ENCODE data around the gene TRIO.

TRIO gene

DNA sequence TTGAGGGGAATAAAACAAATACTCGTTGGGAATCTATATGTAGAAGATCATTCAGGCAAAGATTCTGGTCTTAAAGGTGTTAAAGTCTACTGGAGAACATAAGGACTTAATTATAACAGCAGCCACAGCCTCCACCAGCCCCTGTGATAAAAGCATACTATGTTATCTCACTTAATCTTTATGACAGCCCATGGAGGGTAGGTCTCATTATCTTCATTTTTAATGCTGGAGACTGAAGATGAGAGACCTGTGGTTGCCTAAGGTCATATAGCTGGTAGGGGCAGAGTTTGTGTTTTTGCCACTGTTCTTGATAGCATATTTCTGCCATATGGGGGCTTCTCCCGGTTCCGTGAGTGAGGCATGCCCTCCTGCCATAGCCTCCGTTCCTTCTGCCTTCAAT, 88.7 kb downstream of the TRIO start:
- Histone ChIP-seq H3K27ac (no peak overlapping the region), H3K9ac (ENCODE audit: insufficient read length) (no peak overlapping the region), H3K36me3 (ENCODE audit: insufficient read depth, low read length) (no peaks in the 10 kb centered on the region), H3K9me3 (ENCODE audit: low read depth, low read length) (no peaks in the 10 kb centered on the region), H3K4me3 (no peak overlapping the region)
- no peak for DNase-seq (ENCODE audit: low read depth, low spot score)
- no peak for TF ChIP-seq FOXP2 (optimal IDR thresholded peaks at IDR 0.05; ENCODE audit: control extremely low read depth, extremely low read length, insufficient read depth)
- no peak for TF ChIP-seq EZH2 (IDR thresholded peaks at IDR 0.05)
- no peak for TF ChIP-seq POLR2AphosphoS5 (IDR thresholded peaks at IDR 0.05; ENCODE audit: borderline replicate concordance, low read depth, low read length)

DNA sequence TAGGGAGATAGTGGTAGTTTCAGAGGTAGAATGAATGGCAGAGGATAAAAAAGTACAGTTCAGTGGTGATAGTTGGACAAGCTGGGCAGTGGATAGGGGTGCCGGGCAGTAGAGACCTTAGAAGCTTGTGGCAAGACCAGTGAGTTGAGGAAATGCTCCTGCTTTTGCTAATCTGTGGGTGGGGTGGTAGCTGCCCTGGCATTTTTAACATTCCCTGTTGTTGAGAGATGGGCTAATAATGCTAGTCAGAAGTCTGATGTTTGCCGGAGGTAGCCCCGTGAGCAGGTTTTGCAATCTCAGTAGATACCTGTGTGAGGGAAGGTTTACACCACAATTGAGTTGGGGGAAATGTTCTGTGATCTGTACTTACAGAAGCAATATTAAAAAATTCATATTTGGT, 91.1 kb downstream of the TRIO start:
- no peak overlapping the region for H3K4me3 ChIP-seq
- H3K9ac ChIP-seq (ENCODE audit: insufficient read length): no peak overlapping the region
- no peak for TF ChIP-seq FOXP2 (optimal IDR thresholded peaks at IDR 0.05; ENCODE audit: control extremely low read depth, extremely low read length, insufficient read depth)
- TF ChIP-seq POLR2AphosphoS5 (IDR thresholded peaks at IDR 0.05; ENCODE audit: borderline replicate concordance, low read depth, low read length): no peak
- no peak for TF ChIP-seq EZH2 (IDR thresholded peaks at IDR 0.05)
- no peaks in the 10 kb centered on the region for H3K9me3 ChIP-seq (ENCODE audit: low read depth, low read length)
- no peaks in the 10 kb centered on the region for H3K36me3 ChIP-seq (ENCODE audit: insufficient read depth, low read length)
- DNase-seq (ENCODE audit: low read depth, low spot score): no peak
- H3K27ac ChIP-seq: no peak overlapping the region

- Histone ChIP-seq H3K4me3 (no peak overlapping the region), H3K27ac (peak overlapping the region; percentile 35; the same call in 1 of the 2 replicates)
- TF ChIP-seq FOXP2 (optimal IDR thresholded peaks at IDR 0.05; ENCODE audit: control extremely low read depth, extremely low read length, insufficient read depth) (no peak), EZH2 (IDR thresholded peaks at IDR 0.05) (no peak), POLR2AphosphoS5 (IDR thresholded peaks at IDR 0.05; ENCODE audit: borderline replicate concordance, low read depth, low read length) (no peak)
Observed at GRCh38 chr5:14235872-14236271, 92.7 kb downstream of the TRIO start.

DNA sequence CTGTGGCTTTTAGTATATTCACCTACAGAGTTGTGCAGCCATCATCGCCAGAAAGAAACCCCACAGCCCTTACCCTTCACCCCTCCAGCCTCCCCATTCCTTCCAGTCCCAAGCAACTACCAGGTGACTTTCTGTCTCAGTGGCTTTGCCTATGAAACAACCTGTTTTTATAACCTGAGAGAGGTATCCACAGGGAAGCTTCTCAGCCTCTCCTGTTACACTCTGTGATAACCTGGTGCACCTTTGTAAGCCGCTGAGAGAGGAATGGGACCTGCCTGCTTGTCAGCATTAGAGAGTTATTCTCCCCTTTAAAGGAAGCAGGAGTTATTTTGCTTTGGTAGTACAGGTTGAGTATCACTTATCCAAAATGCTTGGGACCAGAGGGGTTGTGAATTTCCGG, 93.6 kb downstream of the TRIO start:
- DNase-seq (ENCODE audit: low read depth, low spot score): no peak
- H3K36me3 ChIP-seq (ENCODE audit: insufficient read depth, low read length): no peaks in the 10 kb centered on the region
- H3K27ac ChIP-seq: no peak overlapping the region; the same call in 1 of the 2 replicates
- TF ChIP-seq POLR2AphosphoS5 (IDR thresholded peaks at IDR 0.05; ENCODE audit: borderline replicate concordance, low read depth, low read length) (no peak), FOXP2 (optimal IDR thresholded peaks at IDR 0.05; ENCODE audit: control extremely low read depth, extremely low read length, insufficient read depth) (no peak), EZH2 (IDR thresholded peaks at IDR 0.05) (no peak)
- H3K4me3 ChIP-seq: no peak overlapping the region
- no peaks in the 10 kb centered on the region for H3K9me3 ChIP-seq (ENCODE audit: low read depth, low read length)
- H3K9ac ChIP-seq (ENCODE audit: insufficient read length): no peak overlapping the region

More at GRCh38 chr5:14235872-14236271, 92.7 kb downstream of the TRIO start:
- DNase-seq (ENCODE audit: low read depth, low spot score): no peak
- Histone ChIP-seq H3K36me3 (ENCODE audit: insufficient read depth, low read length) (no peaks in the 10 kb centered on the region), H3K9ac (ENCODE audit: insufficient read length) (no peak overlapping the region), H3K9me3 (ENCODE audit: low read depth, low read length) (no peaks in the 10 kb centered on the region)

- no peaks in the 10 kb centered on the region for H3K36me3 ChIP-seq (ENCODE audit: insufficient read depth, low read length)
- peak overlapping the region; percentile 70 for H3K27ac ChIP-seq
Observed at GRCh38 chr5:14237317-14238086, 94.4 kb downstream of the TRIO start.

DNA sequence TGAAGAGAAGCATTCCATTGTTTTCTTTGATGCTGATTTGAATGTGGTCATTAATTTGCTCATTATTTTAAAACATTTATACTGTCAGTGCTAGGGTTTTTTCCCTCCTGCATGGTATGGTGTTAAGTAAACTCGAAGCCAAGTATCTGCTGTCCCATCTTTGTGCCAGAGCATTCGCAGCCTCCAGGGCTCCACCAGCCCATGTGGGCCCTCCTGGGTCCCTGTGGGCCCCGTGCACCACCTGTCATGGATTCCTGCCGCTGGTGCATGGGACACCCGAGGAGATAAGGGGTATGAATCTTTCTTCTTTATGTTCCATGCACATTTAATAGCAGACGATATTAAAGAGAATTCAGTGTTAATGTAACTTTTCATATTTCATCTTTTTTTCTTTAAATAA, 95.1 kb downstream of the TRIO start:
- peak overlapping the region; percentile 30; the same call in 1 of the 2 replicates for H3K4me3 ChIP-seq
- DNase-seq (ENCODE audit: low read depth, low spot score): no peak
- TF ChIP-seq POLR2AphosphoS5 (IDR thresholded peaks at IDR 0.05; ENCODE audit: borderline replicate concordance, low read depth, low read length) (no peak), EZH2 (IDR thresholded peaks at IDR 0.05) (no peak), FOXP2 (optimal IDR thresholded peaks at IDR 0.05; ENCODE audit: control extremely low read depth, extremely low read length, insufficient read depth) (no peak)
- H3K9me3 ChIP-seq (ENCODE audit: low read depth, low read length): no peaks in the 10 kb centered on the region
- no peaks in the 10 kb centered on the region for H3K36me3 ChIP-seq (ENCODE audit: insufficient read depth, low read length)
- peak overlapping the region; percentile 70 for H3K27ac ChIP-seq
- H3K9ac ChIP-seq (ENCODE audit: insufficient read length): no peak overlapping the region

More at GRCh38 chr5:14237317-14238086, 94.4 kb downstream of the TRIO start:
- no peak for DNase-seq (ENCODE audit: low read depth, low spot score)
- H3K9ac ChIP-seq (ENCODE audit: insufficient read length): no peak overlapping the region
- H3K4me3 ChIP-seq: peak overlapping the region; percentile 30; the same call in 1 of the 2 replicates
- H3K9me3 ChIP-seq (ENCODE audit: low read depth, low read length): no peaks in the 10 kb centered on the region
- no peak for TF ChIP-seq FOXP2 (optimal IDR thresholded peaks at IDR 0.05; ENCODE audit: control extremely low read depth, extremely low read length, insufficient read depth)
- no peak for TF ChIP-seq POLR2AphosphoS5 (IDR thresholded peaks at IDR 0.05; ENCODE audit: borderline replicate concordance, low read depth, low read length)
- TF ChIP-seq EZH2 (IDR thresholded peaks at IDR 0.05): no peak

DNA sequence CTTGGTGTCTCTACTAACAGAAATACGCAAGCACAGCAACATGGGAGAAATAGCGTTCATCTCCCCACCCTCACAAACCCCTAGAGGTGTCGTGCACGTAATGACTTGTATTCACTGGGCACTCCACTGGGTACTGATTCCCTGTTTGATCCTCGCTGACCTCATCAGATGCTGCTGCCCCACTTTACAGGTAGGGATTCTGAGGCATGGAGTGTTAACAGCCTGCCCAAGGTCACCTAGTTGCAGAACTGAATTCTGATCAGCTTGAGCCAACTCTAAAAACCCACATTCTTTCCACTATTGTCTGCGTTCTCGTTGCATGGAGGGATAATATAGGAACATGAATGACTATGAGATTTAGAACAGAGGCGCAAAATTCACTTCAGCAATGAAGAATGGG, 96.3 kb downstream of the TRIO start:
- Histone ChIP-seq H3K36me3 (ENCODE audit: insufficient read depth, low read length) (no peaks in the 10 kb centered on the region), H3K27ac (peak overlapping the region; percentile 94)

GRCh38 chr5:14239951-14240350, 96.8 kb downstream of the TRIO start:
- peak overlapping the region; percentile 59 for H3K4me3 ChIP-seq
- no peak for DNase-seq (ENCODE audit: low read depth, low spot score)
- H3K36me3 ChIP-seq (ENCODE audit: insufficient read depth, low read length): no peaks in the 10 kb centered on the region
- H3K27ac ChIP-seq: peak overlapping the region; percentile 94
- no peak for TF ChIP-seq EZH2 (IDR thresholded peaks at IDR 0.05)
- TF ChIP-seq FOXP2 (optimal IDR thresholded peaks at IDR 0.05; ENCODE audit: control extremely low read depth, extremely low read length, insufficient read depth): no peak
- TF ChIP-seq POLR2AphosphoS5 (IDR thresholded peaks at IDR 0.05; ENCODE audit: borderline replicate concordance, low read depth, low read length): no peak
- no peaks in the 10 kb centered on the region for H3K9me3 ChIP-seq (ENCODE audit: low read depth, low read length)
- peak overlapping the region; percentile 24 for H3K9ac ChIP-seq (ENCODE audit: insufficient read length)

More for the DNA sequence above, 96.3 kb downstream of the TRIO start:
- H3K4me3 ChIP-seq: peak overlapping the region; percentile 59
- no peak for TF ChIP-seq EZH2 (IDR thresholded peaks at IDR 0.05)
- no peak for TF ChIP-seq FOXP2 (optimal IDR thresholded peaks at IDR 0.05; ENCODE audit: control extremely low read depth, extremely low read length, insufficient read depth)
- no peak for TF ChIP-seq POLR2AphosphoS5 (IDR thresholded peaks at IDR 0.05; ENCODE audit: borderline replicate concordance, low read depth, low read length)
- H3K9ac ChIP-seq (ENCODE audit: insufficient read length): no peak overlapping the region
- H3K9me3 ChIP-seq (ENCODE audit: low read depth, low read length): no peaks in the 10 kb centered on the region
- no peak for DNase-seq (ENCODE audit: low read depth, low spot score)
